Mesenchymal stem cell (in vitro differentiated cells and primary cell): ENCODE measurements around the gene VDAC2.
A peak's percentile ranks its signal among the peaks of the same experiment; 100 is the strongest.

ENCODE experiments used
- DNase-seq: peaks from one replicate; pipeline ENCODE4 v3.0.0-alpha.2; 2013
- H2AFZ ChIP-seq: one replicate; pipeline ENCODE4 v1.6.1; 2013; ENCODE audit warnings: low read depth, mild to moderate bottlenecking, control low read depth, inconsistent platforms, low read length, moderate library complexity
- H2AK5ac ChIP-seq: 2 replicates; pipeline ENCODE4 v1.6.1; 2013; ENCODE audit warnings: low read length, moderate library complexity, mild to moderate bottlenecking, inconsistent platforms; ENCODE audit not compliant: severe bottlenecking
- H2BK120ac ChIP-seq: one replicate; pipeline ENCODE4 v1.6.1; 2013; ENCODE audit warnings: low read depth, mild to moderate bottlenecking, inconsistent platforms, low read length, moderate library complexity
- H2BK12ac ChIP-seq, 2 experiments: one replicate each; pipeline ENCODE4 v1.6.1; 2013; ENCODE audit warnings: inconsistent platforms in 2 of 2, low read length in 2 of 2, mild to moderate bottlenecking in 2 of 2, moderate library complexity in 2 of 2, control low read depth in 1 of 2
- H2BK15ac ChIP-seq: one replicate; pipeline ENCODE4 v1.6.1; 2013; ENCODE audit warnings: mild to moderate bottlenecking, low read depth, inconsistent platforms; ENCODE audit not compliant: poor library complexity, severe bottlenecking
- H2BK5ac ChIP-seq: 2 replicates; pipeline ENCODE4 v1.6.1; 2013; ENCODE audit warnings: low read depth, mild to moderate bottlenecking, low read length, control low read depth, inconsistent platforms; ENCODE audit not compliant: poor library complexity, severe bottlenecking
- H3K14ac ChIP-seq, 2 experiments: one replicate each; pipeline ENCODE4 v1.6.1; 2013; ENCODE audit warnings: inconsistent platforms in 2 of 2, low read length in 2 of 2, control low read depth in 1 of 2, mild to moderate bottlenecking in 1 of 2, moderate library complexity in 1 of 2
- H3K18ac ChIP-seq, 2 experiments: one replicate each; pipeline ENCODE4 v1.6.1; 2013; ENCODE audit warnings: inconsistent platforms in 2 of 2, low read length in 2 of 2, control low read depth in 1 of 2, low read depth in 1 of 2, mild to moderate bottlenecking in 1 of 2
- H3K23ac ChIP-seq, 2 experiments: one replicate each; pipeline ENCODE4 v1.6.1; 2013; ENCODE audit warnings: inconsistent platforms in 2 of 2, low read length in 2 of 2, mild to moderate bottlenecking in 2 of 2, moderate library complexity in 2 of 2, control low read depth in 1 of 2
- H3K27ac ChIP-seq: 2 replicates; pipeline ENCODE4 v1.5.1; 2013; ENCODE audit warnings: mild to moderate bottlenecking, moderate library complexity, low read length, control low read depth, inconsistent platforms; ENCODE audit not compliant: poor library complexity, severe bottlenecking
- H3K27me3 ChIP-seq, 2 experiments: 2 replicates each; pipeline versions ENCODE4 v1.6.1 to v1.7.0; 2013; ENCODE audit warnings: low read length in 2 of 2, mild to moderate bottlenecking in 2 of 2, moderate library complexity in 2 of 2, control low read depth in 1 of 2, inconsistent platforms in 1 of 2; ENCODE audit not compliant: control insufficient read depth in 1 of 2, insufficient read depth in 1 of 2
- H3K36me3 ChIP-seq, 2 experiments: 2 replicates each; pipeline versions ENCODE4 v1.6.1 to v1.7.0; 2013; ENCODE audit warnings: low read length in 2 of 2, control low read depth in 1 of 2, inconsistent platforms in 1 of 2, low read depth in 1 of 2, mild to moderate bottlenecking in 1 of 2; ENCODE audit not compliant: insufficient read depth in 2 of 2, control insufficient read depth in 1 of 2
- H3K4ac ChIP-seq, 2 experiments: one replicate each; pipeline ENCODE4 v1.6.1; 2013; ENCODE audit warnings: inconsistent platforms in 2 of 2, low read length in 2 of 2, mild to moderate bottlenecking in 2 of 2, moderate library complexity in 2 of 2, control low read depth in 1 of 2, low read depth in 1 of 2
- H3K4me1 ChIP-seq: 2 replicates; pipeline ENCODE4 v1.6.1; 2013; ENCODE audit warnings: low read depth, low read length, control low read depth; ENCODE audit not compliant: control insufficient read depth, insufficient read depth
- H3K4me2 ChIP-seq: 2 replicates; pipeline ENCODE4 v1.6.1; 2013; ENCODE audit warnings: low read length, mild to moderate bottlenecking, inconsistent platforms; ENCODE audit not compliant: poor library complexity, severe bottlenecking
- H3K4me3 ChIP-seq, 2 experiments: 2 replicates each; pipeline versions ENCODE4 v1.5.1 to v1.7.0; 2013; ENCODE audit warnings: low read length in 2 of 2, mild to moderate bottlenecking in 2 of 2, control low read depth in 1 of 2, low read depth in 1 of 2; ENCODE audit not compliant: insufficient read depth in 1 of 2
- H3K79me1 ChIP-seq: replicated peaks from 2 replicates; pipeline ENCODE4 v1.6.1; 2013; ENCODE audit warnings: mild to moderate bottlenecking, control low read depth, low read length, inconsistent platforms; ENCODE audit not compliant: poor library complexity, severe bottlenecking
- H3K9ac ChIP-seq: 2 replicates; pipeline ENCODE4 v1.7.0; 2013; ENCODE audit warnings: mild to moderate bottlenecking, low read length, moderate library complexity
- H3K9me3 ChIP-seq: 2 replicates; pipeline ENCODE4 v1.7.0; 2013; ENCODE audit warnings: mild to moderate bottlenecking, low read length; ENCODE audit not compliant: control insufficient read depth
- H4K8ac ChIP-seq: one replicate; pipeline ENCODE4 v1.6.1; 2013; ENCODE audit warnings: inconsistent platforms, mild to moderate bottlenecking, low read length, moderate library complexity
- H4K91ac ChIP-seq: one replicate; pipeline ENCODE4 v1.6.1; 2013; ENCODE audit warnings: mild to moderate bottlenecking, low read length, inconsistent platforms
- WGBS: methylation state at CpG from one replicate; pipeline ENCODE4 v1.1.7; 2013; ENCODE audit warnings: mixed read lengths; 5-methylcytosine and 5-hydroxymethylcytosine counted together

The VDAC2 gene

DNA sequence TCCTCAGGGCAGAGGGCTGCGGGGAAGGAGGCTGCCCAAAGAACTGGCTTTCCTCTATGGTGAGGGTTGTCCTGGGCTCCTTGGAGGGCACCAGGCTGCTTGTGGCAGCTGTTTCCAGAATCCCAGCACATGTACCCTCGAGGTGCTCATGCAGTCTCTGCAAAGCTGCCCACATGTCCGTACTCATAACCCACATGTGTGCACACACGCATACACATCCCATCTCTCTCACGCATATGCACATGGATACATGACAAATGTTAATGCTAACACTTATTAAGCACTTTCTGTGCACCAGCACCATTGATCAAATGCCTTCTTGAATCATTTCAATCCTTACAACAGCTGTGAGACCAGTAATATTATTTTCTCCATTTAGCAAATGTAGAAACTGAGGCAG lies 61.5 kb downstream of the VDAC2 start:
- 97% methylated on average over 5 of the region's 5 CpGs for WGBS
- Histone ChIP-seq H2BK120ac (peak overlapping the region; percentile 81), H3K27ac (no peak overlapping the region)

DNA sequence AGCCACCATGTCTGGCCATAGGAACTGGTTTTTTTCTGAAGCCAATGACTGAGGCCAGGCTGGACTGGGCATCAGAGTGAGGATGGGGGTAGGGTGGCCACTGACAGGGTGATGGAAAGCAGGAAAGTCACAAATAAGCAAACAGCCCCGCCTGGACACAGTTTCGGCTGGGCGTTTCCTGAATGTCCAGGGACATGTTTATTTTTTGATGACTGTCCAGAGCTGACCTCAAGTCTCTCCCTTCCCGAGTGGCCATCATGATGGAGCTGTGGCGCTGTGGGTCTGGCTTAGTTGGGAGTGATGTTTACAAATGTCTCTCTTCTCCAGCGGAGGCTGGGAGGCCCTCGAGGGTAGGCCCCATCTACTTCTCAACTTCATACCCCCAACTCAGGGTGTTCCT lies 62.3 kb downstream of the VDAC2 start:
- Histone ChIP-seq H2BK15ac (no peak overlapping the region), H3K27ac (no peak overlapping the region), H3K36me3 (no peaks in the 10 kb centered on the region), H2BK12ac (peak overlapping the region in 1 of 2 experiments; percentile 34), H3K9ac (no peak overlapping the region), H2BK120ac (no peak overlapping the region), H3K9me3 (no peaks in the 10 kb centered on the region), H3K18ac (peak overlapping the region in 1 of 2 experiments; percentile 44), H2AK5ac (no peak overlapping the region), H3K4me1 (no peaks in the 10 kb centered on the region), H3K27me3 (peaks cover 0 to 26% of the 10 kb centered on the region in 2 experiments), H3K14ac (no peak overlapping the region), H3K79me1 (no peaks in the 10 kb centered on the region), H2AFZ (no peak overlapping the region), H2BK5ac (no peak overlapping the region), H3K4me3 (no peak overlapping the region), H3K23ac (no peak overlapping the region), H4K91ac (peak overlapping the region; percentile 70), H3K4ac (no peak overlapping the region), H3K4me2 (no peak overlapping the region), H4K8ac (peak overlapping the region; percentile 81)
- 6% methylated on average over 3 of the region's 7 CpGs for WGBS
- DNase-seq, result peak; percentile 75

More for the DNA sequence above, 61.5 kb downstream of the VDAC2 start:
- no peaks in the 10 kb centered on the region for H3K4me1 ChIP-seq
- H3K18ac ChIP-seq, result peak overlapping the region; percentile 72 to 78
- no peak overlapping the region for H3K4me3 ChIP-seq
- H4K8ac ChIP-seq, result peak overlapping the region; percentile 82
- H3K36me3 ChIP-seq, result no peaks in the 10 kb centered on the region
- peak overlapping the region in 1 of 2 experiments; percentile 13 for H3K14ac ChIP-seq
- H3K4ac ChIP-seq, result no peak overlapping the region
- H2BK15ac ChIP-seq, result peak overlapping the region; percentile 62
- peak overlapping the region; percentile 45 to 85 for H2BK12ac ChIP-seq
- DNase-seq, result no peak
- peak overlapping the region; percentile 41 for H4K91ac ChIP-seq
- no peak overlapping the region for H3K4me2 ChIP-seq
- H3K27me3 ChIP-seq, result peaks cover 0 to 23% of the 10 kb centered on the region in 2 experiments
- H3K79me1 ChIP-seq, result no peaks in the 10 kb centered on the region
- H3K9ac ChIP-seq, result no peak overlapping the region
- no peaks in the 10 kb centered on the region for H3K9me3 ChIP-seq
- H3K23ac ChIP-seq, result no peak overlapping the region
- H2AFZ ChIP-seq, result no peak overlapping the region
- H2AK5ac ChIP-seq, result no peak overlapping the region
- H2BK5ac ChIP-seq, result no peak overlapping the region

GRCh38 chr10:75276069-75276872 lies 65.7 kb downstream of the VDAC2 start:
- H2AFZ ChIP-seq, result no peak overlapping the region
- no peak overlapping the region for H2BK5ac ChIP-seq
- H2AK5ac ChIP-seq, result no peak overlapping the region
- H3K18ac ChIP-seq, result peak overlapping the region in 1 of 2 experiments; percentile 63
- H3K14ac ChIP-seq, result peak overlapping the region in 1 of 2 experiments; percentile 38
- H3K9ac ChIP-seq, result no peak overlapping the region
- H3K79me1 ChIP-seq, result no peaks in the 10 kb centered on the region
- peak overlapping the region in 1 of 2 experiments; percentile 37 for H3K23ac ChIP-seq
- H2BK15ac ChIP-seq, result no peak overlapping the region
- H3K27ac ChIP-seq, result no peak overlapping the region
- peaks cover 23 to 49% of the 10 kb centered on the region in 2 experiments for H3K27me3 ChIP-seq
- no peak overlapping the region for H4K8ac ChIP-seq
- no peak overlapping the region for H3K4ac ChIP-seq
- H4K91ac ChIP-seq, result no peak overlapping the region
- no peak overlapping the region for H3K4me3 ChIP-seq
- no peaks in the 10 kb centered on the region for H3K4me1 ChIP-seq
- H3K9me3 ChIP-seq, result no peaks in the 10 kb centered on the region
- H3K4me2 ChIP-seq, result no peak overlapping the region
- no peaks in the 10 kb centered on the region for H3K36me3 ChIP-seq
- no peak for DNase-seq
- H2BK12ac ChIP-seq, result peak overlapping the region in 1 of 2 experiments; percentile 37
- WGBS, result 85% methylated on average over 33 of the region's 46 CpGs
- H2BK120ac ChIP-seq, result peak overlapping the region; percentile 0

DNA sequence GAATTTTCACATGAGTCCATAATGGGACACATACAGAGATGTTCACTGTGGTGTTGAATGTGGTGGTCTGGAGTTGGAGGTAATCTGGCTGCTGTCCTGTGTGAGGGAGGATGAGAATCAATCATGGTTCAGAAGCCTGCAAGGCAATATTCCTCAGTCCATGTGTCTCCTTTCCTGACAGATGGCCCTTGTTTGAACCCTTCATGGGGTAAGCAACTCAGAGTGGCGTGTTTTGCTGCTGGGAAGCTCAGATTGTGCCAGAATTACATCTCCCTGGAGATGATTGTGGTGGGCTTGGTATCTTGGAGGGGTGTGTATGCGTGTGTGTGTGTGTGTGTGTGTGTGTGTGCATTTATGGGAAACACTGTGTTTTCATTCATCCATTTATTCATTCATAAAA lies 69.6 kb downstream of the VDAC2 start:
- Histone ChIP-seq H2BK12ac (peak overlapping the region in 1 of 2 experiments; percentile 12), H3K36me3 (no peaks in the 10 kb centered on the region), H4K91ac (no peak overlapping the region), H3K18ac (no peak overlapping the region), H3K79me1 (no peaks in the 10 kb centered on the region), H3K4me3 (no peak overlapping the region), H3K9me3 (no peaks in the 10 kb centered on the region), H2BK5ac (no peak overlapping the region), H3K23ac (no peak overlapping the region), H2AFZ (no peak overlapping the region), H3K27me3 (peaks cover 45 to 66% of the 10 kb centered on the region in 2 experiments), H3K4me1 (peaks cover 6% of the 10 kb centered on the region), H2AK5ac (no peak overlapping the region), H2BK120ac (no peak overlapping the region), H3K14ac (no peak overlapping the region), H3K27ac (no peak overlapping the region), H3K4ac (no peak overlapping the region), H3K9ac (no peak overlapping the region), H2BK15ac (no peak overlapping the region), H4K8ac (no peak overlapping the region), H3K4me2 (no peak overlapping the region)
- WGBS, result 80% methylated on average over 1 of the region's 2 CpGs
- no peak for DNase-seq
